Fibroblast of skin of right biceps (primary cell): Measurements from ENCODE around the gene CTCF.

Source experiments
- DNase-seq: peaks from one replicate; pipeline ENCODE4 v3.0.0-alpha.2; 2013

The CTCF gene

GRCh38 chr16:67654403-67654911 is 92.1 kb downstream of the CTCF start:
- DNase-seq: no peak

- no peak for DNase-seq
Measured at GRCh38 chr16:67655363-67655762, 93.0 kb downstream of the CTCF start.

GRCh38 chr16:67656344-67657016 is 94.2 kb downstream of the CTCF start:
- no peak for DNase-seq

GRCh38 chr16:67657017-67657608 is 94.8 kb downstream of the CTCF start:
- no peak for DNase-seq

GRCh38 chr16:67657751-67658518 is 95.6 kb downstream of the CTCF start:
- no peak for DNase-seq

- no peak for DNase-seq
Measured at GRCh38 chr16:67658849-67659674, 96.7 kb downstream of the CTCF start.

- peak; percentile 89 for DNase-seq
Measured at GRCh38 chr16:67659675-67660563, 97.6 kb downstream of the CTCF start, which contains the start of gene ACD. Gene ACD, minus strand, starts transcription at chr16:67660260. Its CDS starts 40 bp downstream, at chr16:67660220.

GRCh38 chr16:67660564-67661028 is 98.3 kb downstream of the CTCF start, which contains the start of gene PARD6A:
Gene PARD6A, plus strand, starts transcription at chr16:67660960. Its CDS starts 79 bp downstream, at chr16:67661039.
- peak; percentile 97 for DNase-seq

- peak; percentile 30 for DNase-seq
Measured at GRCh38 chr16:67661101-67661761, 98.9 kb downstream of the CTCF start.

- DNase-seq: no peak
Measured at GRCh38 chr16:67661886-67662652, 99.7 kb downstream of the CTCF start.

GRCh38 chr16:67662653-67663010 is 100.3 kb downstream of the CTCF start:
- DNase-seq: no peak

- DNase-seq: no peak
Measured at GRCh38 chr16:67663151-67663876, 101.0 kb downstream of the CTCF start.

GRCh38 chr16:67663877-67664222 is 101.5 kb downstream of the CTCF start:
- no peak for DNase-seq

GRCh38 chr16:67664258-67664657 is 101.9 kb downstream of the CTCF start:
- DNase-seq: no peak

GRCh38 chr16:67664871-67665270 is 102.5 kb downstream of the CTCF start:
- no peak for DNase-seq

- DNase-seq: no peak
Measured at GRCh38 chr16:67665598-67665997, 103.3 kb downstream of the CTCF start.

GRCh38 chr16:67666032-67666551 is 103.8 kb downstream of the CTCF start:
- DNase-seq: no peak

- DNase-seq: peak; percentile 77
Measured at GRCh38 chr16:67666559-67667452, 104.5 kb downstream of the CTCF start, which contains the start of the genes C16orf86 and ENKD1. Gene C16orf86, plus strand, starts transcription at chr16:67666814. Its CDS starts 157 bp downstream, at chr16:67666971. Gene ENKD1, minus strand, starts transcription at chr16:67666750. Its CDS starts 308 bp downstream, at chr16:67666442.
